ENCODE measurements around the gene OR7E24. TPM values are rescaled to one million over a fixed set of nuclear protein-coding genes. Genes with fewer than 3 reads are reported as not detected.

The OR7E24 gene
- total RNA-seq (2014; rRNA removed; shearing (Covaris generic)) = not detected in 2 replicates
- total RNA-seq (2022) = not detected in 2 replicates
- not detected for Bru-seq, nascent RNA
- BruChase-seq, experiment 1, labeled RNA remaining after a 6-hour chase = not detected
- not detected for BruChase-seq, experiment 2, labeled RNA remaining after a 2-hour chase
- long read RNA-seq = 0 reads

- H3K36me3 ChIP-seq (ENCODE audit: insufficient read depth, low read length) = no peaks in the 10 kb centered on the region
- H3K9me2 ChIP-seq (ENCODE audit: insufficient read depth, low read length) = no peaks in the 10 kb centered on the region
- H3K4me3 ChIP-seq (ENCODE audit: low read depth, low read length, poor library complexity, severe bottlenecking) = no peak within 1 kb of the TSS
- H3K9me3 ChIP-seq (ENCODE audit: low read length) = no peaks in the 10 kb centered on the region
- no peaks in the 10 kb centered on the region for H3K79me2 ChIP-seq (ENCODE audit: insufficient read depth, low read depth, low read length)
- H3K4me1 ChIP-seq (ENCODE audit: insufficient read depth, low read length, poor library complexity, severe bottlenecking) = no peaks in the 10 kb centered on the region
- no TSS peak for BruUV-seq (replicated peaks)
- no peak for DNase-seq (ENCODE audit: low spot score)
- H3K27ac ChIP-seq (ENCODE audit: low read depth, low read length, poor library complexity, severe bottlenecking) = no peak within 1 kb of the TSS
- TF ChIP-seq CTCF (conservative IDR thresholded peaks at IDR 0.05; ENCODE audit: low read length) = no peak
- TF ChIP-seq EZH2phosphoT487 (IDR thresholded peaks at IDR 0.05; ENCODE audit: borderline replicate concordance, low read depth, low read length) = no peak
- intact Hi-C loops (cut with micrococcal nuclease; ENCODE audit: unreplicated experiment) = no loop called here
- H2AFZ ChIP-seq (ENCODE audit: low read length) = no peak within 1 kb of the TSS
- ChIA-PET CTCF (ENCODE audit: unreplicated experiment) (no interaction called here), POLR2A (no interaction called here)
- no peak within 1 kb of the TSS for H3K4me2 ChIP-seq (ENCODE audit: low read length)
- no peaks in the 10 kb centered on the region for H4K20me1 ChIP-seq (ENCODE audit: insufficient read depth, low read length)
These were observed at the start of gene OR7E24 for GRCh38 chr19:9250630-9251029. Gene OR7E24, plus strand, starts transcription at chr19:9250930. Its CDS starts 114 bp downstream, at chr19:9251044.

DNA sequence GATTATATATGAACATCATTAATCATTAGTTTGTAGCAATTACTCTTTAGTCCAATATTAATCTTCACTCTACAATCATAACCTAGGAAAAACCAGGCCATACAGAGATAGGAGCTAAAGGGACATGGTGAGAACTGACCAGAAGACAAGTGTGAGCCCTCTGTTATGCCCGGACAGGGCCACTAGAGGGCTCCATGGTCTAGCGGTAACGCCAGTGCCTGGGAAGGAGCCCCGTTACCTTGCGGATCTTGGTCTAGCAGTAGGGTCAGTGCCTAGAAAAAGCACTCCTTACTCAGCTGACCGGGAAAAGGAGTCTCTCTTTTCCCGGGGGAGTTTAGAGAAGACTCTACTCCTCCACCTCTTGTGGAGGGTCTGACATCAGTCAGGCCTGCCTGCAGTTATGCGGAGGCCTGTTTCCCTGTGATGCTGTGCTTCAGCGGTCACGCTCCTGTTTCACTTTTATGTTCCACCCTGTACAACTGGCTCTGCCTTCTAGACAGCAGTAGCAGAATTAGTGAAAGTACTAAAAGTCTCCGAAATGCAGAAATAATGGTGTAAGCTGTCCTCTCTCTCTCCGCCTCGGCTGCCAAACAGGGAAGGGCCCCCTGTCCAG lies 45.1 kb upstream of the OR7E24 start:
- Histone ChIP-seq H3K27ac (ENCODE audit: low read depth, low read length, poor library complexity, severe bottlenecking) (no peak overlapping the region), H3K36me3 (ENCODE audit: insufficient read depth, low read length) (no peaks in the 10 kb centered on the region), H3K4me3 (ENCODE audit: low read depth, low read length, poor library complexity, severe bottlenecking) (no peak overlapping the region), H2AFZ (ENCODE audit: low read length) (no peak overlapping the region), H4K20me1 (ENCODE audit: insufficient read depth, low read length) (no peaks in the 10 kb centered on the region), H3K4me2 (ENCODE audit: low read length) (0 out of 2 replicates have a peak overlapping the region, but pooled peaks have one; percentile 12), H3K9me3 (ENCODE audit: low read length) (no peaks in the 10 kb centered on the region), H3K79me2 (ENCODE audit: insufficient read depth, low read depth, low read length) (no peaks in the 10 kb centered on the region), H3K9me2 (ENCODE audit: insufficient read depth, low read length) (no peaks in the 10 kb centered on the region), H3K4me1 (ENCODE audit: insufficient read depth, low read length, poor library complexity, severe bottlenecking) (no peaks in the 10 kb centered on the region)
- DNase-seq (ENCODE audit: low spot score) = peak; percentile 67
- CTCF ChIA-PET (ENCODE audit: unreplicated experiment) = no interaction called here
- intact Hi-C loops (cut with micrococcal nuclease; ENCODE audit: unreplicated experiment) = loop anchor here (1.0 to 2.0 kb wide), 2 partner anchors 69 to 585 kb away; no protein-coding TSS in a partner anchor
- TF ChIP-seq CTCF (conservative IDR thresholded peaks at IDR 0.05; ENCODE audit: low read length) (peak; percentile 85), EZH2phosphoT487 (IDR thresholded peaks at IDR 0.05; ENCODE audit: borderline replicate concordance, low read depth, low read length) (no peak)
- POLR2A ChIA-PET = no interaction called here
- BruUV-seq (replicated peaks) = no TSS peak

GRCh38 chr19:9219489-9219888 lies 31.2 kb upstream of the OR7E24 start, which contains the start of gene OR7D4:
Gene OR7D4, minus strand, starts transcription at chr19:9219589. Its CDS starts 4,752 bp downstream, at chr19:9214837.
- no peak for DNase-seq (ENCODE audit: low spot score)
- Histone ChIP-seq H3K79me2 (ENCODE audit: insufficient read depth, low read depth, low read length) (no peaks in the 10 kb centered on the region), H2AFZ (ENCODE audit: low read length) (no peak within 1 kb of the TSS), H3K9me3 (ENCODE audit: low read length) (no peaks in the 10 kb centered on the region), H3K4me1 (ENCODE audit: insufficient read depth, low read length, poor library complexity, severe bottlenecking) (no peaks in the 10 kb centered on the region), H4K20me1 (ENCODE audit: insufficient read depth, low read length) (no peaks in the 10 kb centered on the region), H3K36me3 (ENCODE audit: insufficient read depth, low read length) (no peaks in the 10 kb centered on the region), H3K9me2 (ENCODE audit: insufficient read depth, low read length) (no peaks in the 10 kb centered on the region), H3K4me2 (ENCODE audit: low read length) (no peak within 1 kb of the TSS), H3K4me3 (ENCODE audit: low read depth, low read length, poor library complexity, severe bottlenecking) (no peak within 1 kb of the TSS), H3K27ac (ENCODE audit: low read depth, low read length, poor library complexity, severe bottlenecking) (no peak within 1 kb of the TSS)
- intact Hi-C loops (cut with micrococcal nuclease; ENCODE audit: unreplicated experiment) = no loop called here
- no peak for TF ChIP-seq CTCF (conservative IDR thresholded peaks at IDR 0.05; ENCODE audit: low read length)
- TF ChIP-seq EZH2phosphoT487 (IDR thresholded peaks at IDR 0.05; ENCODE audit: borderline replicate concordance, low read depth, low read length) = no peak
- BruUV-seq (replicated peaks) = no TSS peak
- CTCF ChIA-PET (ENCODE audit: unreplicated experiment) = no interaction called here
- POLR2A ChIA-PET = no interaction called here
